ENCODE measurements around the gene OR5M8. TPM values are rescaled to one million over a fixed set of nuclear protein-coding genes. Genes with fewer than 3 reads are reported as not detected.

OR5M8 gene
- polyA plus RNA-seq (ENCODE audit: insufficient read length in 12 of 12) = not detected
- long read RNA-seq, donor 1 = 0 reads
- long read RNA-seq, donor 2 = 0 reads
- long read RNA-seq, donor 3 = 0 reads
- long read RNA-seq, donor 4 = 0 reads
- long read RNA-seq, donor 5 = 0 reads
- long read RNA-seq, donor 6 = 0 reads
- long read RNA-seq, donor 7 = 0 reads
- long read RNA-seq, donor 8 = 0 reads
- long read RNA-seq, donor 9 = 0 reads
- long read RNA-seq, donor 10 = 0 reads
- long read RNA-seq, donor 11 = 0 reads

DNA sequence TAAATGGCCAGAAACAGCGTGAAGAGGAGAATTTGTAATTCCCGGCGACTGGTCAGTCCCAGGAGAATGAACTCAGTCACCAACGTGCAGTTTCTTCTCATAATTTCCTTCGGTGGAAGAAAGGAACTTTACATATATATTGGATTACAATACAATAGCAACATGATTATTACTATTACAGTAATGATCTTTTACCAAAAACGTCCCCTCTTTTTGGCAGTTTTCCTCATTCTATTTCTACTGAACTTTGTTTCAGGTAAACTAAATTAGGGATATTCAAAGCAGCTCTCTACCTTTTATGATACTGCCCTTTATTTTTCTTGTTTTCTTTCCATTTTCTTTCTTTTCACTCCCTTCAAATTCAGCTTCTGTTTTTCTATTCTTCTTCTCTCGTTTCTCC lies at the start of gene OR5M8:
Gene OR5M8 (minus strand): TSS at position 101 of the 400 bp plus-strand sequence. CDS start 0 bp downstream, at position 101.
- no peak for DNase-seq

DNA sequence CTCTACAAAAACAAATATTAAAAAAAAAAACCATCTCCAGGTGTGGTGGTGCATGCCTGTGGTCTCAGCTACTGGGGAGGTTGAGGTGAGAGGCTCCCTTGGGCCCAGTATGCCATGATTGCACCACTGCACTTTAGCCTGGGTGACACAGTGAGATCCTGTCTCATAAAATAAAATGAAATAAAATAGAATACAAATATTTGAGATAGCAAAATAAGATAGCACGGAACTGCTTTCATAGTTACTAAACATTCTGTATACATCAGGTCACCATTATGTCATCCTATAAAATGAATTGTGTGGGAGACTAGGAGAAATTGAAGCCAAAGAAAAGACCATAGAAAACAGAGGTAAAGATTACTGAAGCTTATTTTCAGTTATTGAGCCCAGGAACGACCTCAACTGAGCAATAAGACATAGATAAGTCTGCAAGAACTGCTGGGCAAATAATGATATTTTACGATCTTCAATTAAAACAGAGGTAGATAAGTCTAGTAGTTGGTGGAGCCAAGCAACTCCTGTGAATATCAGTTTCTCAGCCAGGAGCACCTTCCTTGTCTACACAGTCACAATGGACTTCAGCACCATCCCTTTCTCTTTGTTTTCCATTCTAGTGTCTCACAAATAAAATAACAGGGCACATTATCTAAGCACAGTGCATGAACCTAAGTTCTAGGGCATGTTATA lies 42.0 kb upstream of the OR5M8 start:
- no peak for DNase-seq

DNA sequence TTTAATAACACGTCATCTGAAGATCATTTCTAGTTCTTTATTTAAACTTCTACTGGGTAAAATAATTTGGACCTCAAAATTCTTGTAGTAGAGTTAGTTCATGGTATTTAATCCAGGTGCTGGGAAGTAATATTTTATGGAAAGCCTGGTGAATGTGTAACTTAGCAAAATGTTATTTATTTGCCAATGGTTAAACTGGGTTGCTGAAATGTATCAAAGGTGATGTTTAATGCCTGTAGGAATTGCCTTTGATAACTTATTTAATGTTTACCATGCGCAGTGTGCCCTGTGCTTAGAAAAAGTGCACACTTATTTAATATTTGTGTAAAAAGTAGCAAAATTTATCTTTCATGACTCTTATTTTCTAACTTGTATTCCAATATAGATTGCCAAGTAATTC lies 40.7 kb upstream of the OR5M8 start:
- DNase-seq = no peak

DNA sequence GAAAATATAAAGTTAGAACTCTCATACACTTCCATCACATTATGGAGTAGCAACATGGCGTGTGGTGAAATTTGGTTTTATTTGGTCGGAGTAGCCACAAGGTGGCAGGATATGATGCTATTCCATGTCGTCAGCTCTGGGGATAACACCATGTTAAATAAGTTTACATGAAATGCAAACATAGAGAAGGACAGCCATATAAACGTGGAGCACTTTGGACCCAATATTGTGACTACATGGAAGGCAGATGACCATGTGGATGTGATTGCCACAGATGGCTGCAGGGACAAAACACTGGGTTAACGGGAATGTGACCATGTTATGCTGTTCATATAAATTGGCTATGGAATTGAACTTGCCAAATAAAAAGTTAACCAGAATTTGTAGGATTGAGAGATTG lies 30.8 kb upstream of the OR5M8 start:
- DNase-seq = no peak

DNA sequence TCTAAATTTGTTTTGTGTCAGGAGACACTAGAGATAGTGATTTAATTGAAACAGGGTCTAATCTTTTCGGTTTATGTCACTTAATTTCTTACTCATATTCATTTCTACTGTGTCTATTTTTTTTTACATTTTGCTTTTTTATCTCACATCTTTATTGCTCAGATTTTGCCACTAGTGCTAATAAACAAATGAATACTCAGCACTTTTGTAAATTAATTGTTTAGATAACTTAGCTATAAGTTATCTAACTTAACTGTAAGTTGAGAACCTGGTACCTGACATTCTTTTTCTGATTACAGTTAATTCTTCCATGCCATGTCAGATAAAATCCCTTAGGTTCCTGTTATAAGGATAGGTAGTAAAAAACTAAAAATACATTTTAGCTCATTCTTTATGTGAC lies 22.1 kb upstream of the OR5M8 start:
- DNase-seq = no peak

DNA sequence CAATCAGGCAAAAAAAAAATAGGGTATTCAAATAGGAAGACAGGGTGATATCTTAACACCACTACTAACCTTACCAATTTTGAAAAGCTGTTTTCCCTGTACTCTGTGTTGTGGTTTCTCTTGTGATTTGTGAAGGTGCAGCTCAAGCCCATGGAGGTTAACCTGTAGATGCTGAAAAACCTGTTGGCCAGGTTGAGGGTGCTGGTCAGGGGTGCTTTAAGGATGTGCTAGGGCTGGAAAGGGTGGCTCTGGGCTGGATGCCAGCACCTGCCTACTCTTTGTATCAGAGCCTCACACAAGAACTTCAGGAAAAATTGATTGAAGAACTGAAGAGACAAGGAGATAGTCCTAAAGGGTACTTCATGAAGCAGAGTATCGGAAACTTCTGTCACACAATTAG lies 18.3 kb upstream of the OR5M8 start:
- no peak for DNase-seq

DNA sequence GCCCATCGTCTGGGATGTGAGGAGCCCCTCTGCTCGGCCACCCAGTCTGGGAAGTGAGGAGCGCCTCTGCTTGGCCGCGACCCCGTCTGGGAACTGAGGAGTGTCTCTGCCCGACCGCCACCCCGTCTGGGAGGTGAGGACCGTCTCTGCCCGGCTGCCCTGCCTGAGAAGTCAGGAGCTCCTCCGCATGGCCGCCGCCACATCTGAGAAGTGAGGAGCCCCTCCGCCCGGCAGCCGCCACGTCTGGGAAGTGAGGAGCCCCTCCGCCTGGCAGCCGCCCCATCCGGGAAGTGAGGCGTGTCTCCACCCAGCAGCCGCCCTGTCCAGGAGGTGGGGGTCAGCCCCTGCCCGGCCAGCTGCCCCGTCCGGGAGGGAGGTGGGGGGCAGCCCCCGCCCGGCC lies 5.8 kb upstream of the OR5M8 start:
- DNase-seq = no peak

DNA sequence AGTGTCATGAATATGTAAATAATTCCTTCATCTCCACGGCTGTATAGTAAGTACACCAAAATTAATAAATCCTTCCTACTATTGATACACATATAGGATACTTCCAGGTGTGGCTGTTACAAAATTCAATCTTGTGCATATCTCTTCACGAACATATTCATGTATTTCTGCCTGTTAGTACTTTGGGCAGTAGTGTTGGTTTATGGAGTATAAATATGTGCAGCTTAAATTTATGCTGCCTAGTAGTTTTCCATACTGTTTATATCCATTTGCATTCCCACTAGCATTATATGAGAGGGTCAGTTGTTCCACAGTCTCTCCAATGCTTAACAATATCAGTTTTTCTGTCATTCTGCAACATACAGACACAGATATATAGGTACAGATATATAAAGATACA lies 3.9 kb upstream of the OR5M8 start:
- DNase-seq = no peak

DNA sequence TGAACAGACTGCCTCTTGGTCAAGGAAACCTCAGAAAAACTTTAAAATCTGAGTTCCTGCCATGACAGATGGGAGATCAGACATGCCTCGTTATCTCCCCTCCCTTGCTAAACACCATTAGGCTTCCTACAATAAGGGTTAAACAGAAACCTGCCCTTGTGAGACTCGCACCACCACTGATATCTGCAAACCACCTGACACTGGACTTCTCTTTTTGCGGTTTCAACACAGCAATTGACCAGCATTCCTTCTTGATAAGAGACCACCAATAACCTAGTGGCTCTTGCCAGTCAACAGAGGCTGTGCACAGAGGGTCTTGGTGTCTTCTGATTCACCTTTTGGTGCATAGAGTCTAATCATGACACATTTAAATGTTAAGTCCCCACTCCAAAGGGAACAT lies 4.4 kb downstream of the OR5M8 start:
- DNase-seq = no peak

DNA sequence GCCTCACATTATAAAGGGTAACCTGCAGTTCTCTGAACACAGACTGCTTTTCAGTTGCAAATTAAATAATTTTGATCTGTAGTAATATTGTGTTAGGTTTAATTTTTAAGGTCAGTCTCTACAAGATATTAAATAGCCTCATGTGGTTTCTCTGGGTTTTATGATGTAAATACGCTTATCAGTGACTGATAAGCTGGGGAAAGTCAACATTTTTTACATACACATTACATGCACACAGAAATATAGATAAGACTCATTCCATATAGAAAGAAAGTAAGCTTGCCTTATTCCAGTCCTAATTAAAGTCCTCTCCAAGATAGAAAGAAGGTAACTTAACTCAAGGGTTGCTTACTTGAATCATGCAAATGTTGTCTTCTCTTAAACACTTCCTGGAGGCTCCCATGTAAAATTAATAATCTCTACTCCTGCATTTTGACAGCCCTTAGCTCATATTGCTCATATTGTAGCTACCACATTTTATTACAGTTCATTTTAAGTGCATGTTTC lies 16.4 kb downstream of the OR5M8 start:
- DNase-seq = no peak

DNA sequence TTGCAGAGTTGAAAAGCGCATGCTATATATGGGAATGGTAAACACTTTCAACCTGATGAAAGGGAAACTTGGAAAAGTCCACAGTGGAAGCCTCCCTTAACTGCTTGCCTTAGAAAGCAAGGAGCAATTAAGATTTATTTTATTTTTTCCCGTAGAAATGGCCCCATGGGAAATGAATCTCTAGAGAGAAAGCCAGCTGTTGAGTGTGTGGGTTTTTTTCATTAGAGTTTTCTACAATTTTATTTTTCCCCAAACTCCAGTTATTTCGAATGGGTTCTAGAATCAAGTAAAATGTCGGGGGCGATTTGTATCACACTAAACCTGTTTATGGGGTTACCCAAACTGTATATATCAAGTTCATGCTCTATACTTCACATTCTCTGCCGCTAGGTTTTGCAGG lies 17.9 kb downstream of the OR5M8 start, which contains the start of gene OR5M3:
Gene OR5M3 (minus strand): TSS at position 101 of the 400 bp plus-strand sequence. CDS start 2,855 bp downstream, outside the sequence.
- no peak for DNase-seq

DNA sequence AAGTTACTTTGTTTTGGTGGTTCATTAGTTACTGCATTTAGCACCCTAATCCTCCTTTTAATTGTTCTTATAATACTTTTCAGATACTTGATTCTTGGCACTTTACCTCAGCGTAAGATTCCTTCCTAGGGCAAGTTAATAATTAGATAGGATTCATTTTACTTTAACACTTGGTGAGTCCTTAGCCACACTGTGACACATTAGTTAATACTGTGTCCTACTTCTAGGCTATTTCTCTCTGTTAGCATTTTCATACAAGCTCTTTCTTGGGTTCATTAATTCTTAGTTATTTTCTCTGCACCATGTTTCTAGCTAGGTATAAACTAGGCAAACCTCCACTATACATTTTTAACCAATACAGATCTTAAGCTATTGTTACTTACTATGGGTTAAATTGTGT lies 34.1 kb downstream of the OR5M8 start:
- no peak for DNase-seq

DNA sequence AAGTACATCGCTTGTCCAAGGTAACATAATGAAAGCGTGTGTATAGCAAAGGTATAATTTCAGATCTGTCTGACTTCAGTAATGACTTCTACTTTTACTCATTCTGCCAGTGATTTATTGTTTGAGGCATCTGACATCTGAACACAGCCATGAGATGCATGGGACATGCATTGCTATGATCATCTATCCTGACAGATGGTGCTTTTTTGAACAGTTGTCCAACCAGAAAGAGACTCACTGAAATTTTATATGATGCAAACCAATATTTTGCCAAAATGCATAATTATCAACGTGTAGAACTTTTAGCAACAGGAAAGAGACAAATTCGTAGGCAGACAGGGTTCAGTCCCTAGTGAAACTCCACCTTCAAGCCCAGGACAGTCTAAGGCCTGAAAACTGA lies 37.6 kb downstream of the OR5M8 start:
- DNase-seq = no peak

Other genes with a start within 250 kb of the OR5M8 start
- gene OR5T3, start 239.1 kb downstream of the OR5M8 start, polyA plus RNA-seq (ENCODE audit: insufficient read length in 12 of 12) = not detected
- gene OR5T1, start 217.2 kb downstream of the OR5M8 start, polyA plus RNA-seq (ENCODE audit: insufficient read length in 12 of 12) = not detected
- not detected for gene OR8H1, start 199.1 kb downstream of the OR5M8 start, polyA plus RNA-seq (ENCODE audit: insufficient read length in 12 of 12)
- not detected for gene OR8K3, start 176.2 kb downstream of the OR5M8 start, polyA plus RNA-seq (ENCODE audit: insufficient read length in 12 of 12)
- not detected for gene OR8K1, start 145.3 kb downstream of the OR5M8 start, polyA plus RNA-seq (ENCODE audit: insufficient read length in 12 of 12)
- gene OR8J1, start 137.1 kb downstream of the OR5M8 start, polyA plus RNA-seq (ENCODE audit: insufficient read length in 12 of 12) = not detected
- not detected for gene OR8U1, start 115.7 kb downstream of the OR5M8 start, polyA plus RNA-seq (ENCODE audit: insufficient read length in 12 of 12)
- gene OR5AL1, start 78.7 kb downstream of the OR5M8 start, polyA plus RNA-seq (ENCODE audit: insufficient read length in 12 of 12) = not detected
- not detected for gene OR5M3, start 18.0 kb downstream of the OR5M8 start, polyA plus RNA-seq (ENCODE audit: insufficient read length in 12 of 12)
- not detected for gene OR5M11, start 51.9 kb upstream of the OR5M8 start, polyA plus RNA-seq (ENCODE audit: insufficient read length in 12 of 12)
- not detected for gene OR5M10, start 86.4 kb upstream of the OR5M8 start, polyA plus RNA-seq (ENCODE audit: insufficient read length in 12 of 12)
- gene OR5M1, start 123.5 kb upstream of the OR5M8 start, polyA plus RNA-seq (ENCODE audit: insufficient read length in 12 of 12) = not detected
- gene OR5AP2, start 151.1 kb upstream of the OR5M8 start, polyA plus RNA-seq (ENCODE audit: insufficient read length in 12 of 12) = not detected
- not detected for gene OR5AR1, start 172.3 kb upstream of the OR5M8 start, polyA plus RNA-seq (ENCODE audit: insufficient read length in 12 of 12)
- gene OR9G1, start 207.7 kb upstream of the OR5M8 start, polyA plus RNA-seq (ENCODE audit: insufficient read length in 12 of 12) = not detected